A549 (cell line): ENCODE results near the gene TDP2. TPM values are rescaled to one million over a fixed set of nuclear protein-coding genes. Genes with fewer than 3 reads are reported as not detected.
"Not testable (repeated sequence)": the region's sequence is repeated elsewhere in the genome, so short reads cannot be mapped to it uniquely, and the experiment has no call there.

Source experiments
- ATAC-seq, 2 experiments: fragments of 200-7000 bp in 1 of 2; fragments of >200 bp in 1 of 2; cut with Nextera tagmentation in 1 of 2; cut with Tn5 transposase in 1 of 2; 3 replicates each; pipeline versions ENCODE4 v1.8.0 to v1.9.1; 2018 to 2020; ENCODE audit warnings: mild to moderate bottlenecking in 1 of 2, moderate library complexity in 1 of 2
- CTCF ChIA-PET: fragments of 300-600 bp; sonication (Branson Sonifier 250); formaldehyde crosslinking; extraction: SDS; loops from one replicate; lab custom pipeline; 2021; ENCODE audit warnings: antibody characterized with exemption, inconsistent platforms; lab: Yijun Ruan, JAX
- POLR2A ChIA-PET: fragments of 350-600 bp; formaldehyde crosslinking; extraction: SDS; loops from one replicate; lab custom pipeline; 2021; ENCODE audit warnings: antibody characterized with exemption, inconsistent platforms; lab: Yijun Ruan, JAX
- DNase-seq, 2 experiments: peaks; one replicate each; pipeline versions ENCODE4 v3.0.0 to v3.0.0-alpha.2; 2011 to 2016; ENCODE audit warnings: low read depth in 1 of 2, low spot score in 1 of 2
- FAIRE-seq: peaks from 2 replicates; lab custom pipeline; 2011; peaks lifted over from hg19 to GRCh38; lab: Jason Lieb, UNC
- H3K27ac ChIP-seq, 2 experiments: fragments of >200 bp; sonication (Bioruptor Twin); formaldehyde crosslinking; 3 replicates each; pipeline ENCODE4 v1.5.1; 2016 to 2017
- H3K4me1 ChIP-seq: fragments of >200 bp; sonication (Bioruptor Twin); formaldehyde crosslinking; 3 replicates; pipeline ENCODE4 v1.6.1; 2016
- H3K4me2 ChIP-seq: fragments of >200 bp; sonication (Bioruptor Twin); formaldehyde crosslinking; 3 replicates; pipeline ENCODE4 v1.6.1; 2016
- H3K4me3 ChIP-seq: fragments of >200 bp; sonication (Bioruptor Twin); formaldehyde crosslinking; 3 replicates; pipeline ENCODE4 v1.5.1; 2016
- H3K9me3 ChIP-seq: fragments of >200 bp; sonication (Bioruptor Twin); formaldehyde crosslinking; 3 replicates; pipeline ENCODE4 v1.6.1; 2016
- CEBPB ChIP-seq, 2 experiments: fragments of >200 bp in 1 of 2; sonication (Bioruptor Twin) in 1 of 2; formaldehyde crosslinking in 1 of 2; IDR thresholded peaks; 2 replicates each; pipeline ENCODE4 v1.6.1; 2012 to 2016
- CHD2 ChIP-seq: fragments of 150-350 bp; IDR thresholded peaks from 2 replicates; pipeline ENCODE4 v1.6.1; 2014; ENCODE audit warnings: low read length; ENCODE audit not compliant: partially characterized antibody
- CHD4 ChIP-seq: fragments of 200-600 bp; sonication (generic); IDR thresholded peaks from 2 replicates; pipeline ENCODE4 v1.6.1; 2016; ENCODE audit warnings: antibody characterized with exemption, mild to moderate bottlenecking, borderline replicate concordance
- EP300 ChIP-seq, 2 experiments: fragments of >200 bp; sonication (Bioruptor Twin); formaldehyde crosslinking; IDR thresholded peaks; 2 replicates in 1 of 2; 3 replicates in 1 of 2; pipeline ENCODE4 v1.6.1; 2016 to 2017
- FOSL2 ChIP-seq, 2 experiments: fragments of 450-650 bp in 1 of 2; fragments of >200 bp in 1 of 2; sonication (Bioruptor Twin) in 1 of 2; formaldehyde crosslinking; IDR thresholded peaks; 2 replicates each; pipeline versions ENCODE4 v1.5.0 to v1.6.1; 2016 to 2020; ENCODE audit warnings: mild to moderate bottlenecking in 1 of 2, moderate library complexity in 1 of 2
- FOXS1 ChIP-seq: fragments of 250-450 bp; sonication (Bioruptor Pico); IDR thresholded peaks from 2 replicates; pipeline ENCODE4 v1.5.0; 2020; ENCODE audit warnings: mild to moderate bottlenecking, moderate library complexity
- HEYL ChIP-seq: fragments of 250-450 bp; sonication (Bioruptor Pico); IDR thresholded peaks from 2 replicates; pipeline ENCODE4 v1.8.0; 2021; ENCODE audit warnings: mild to moderate bottlenecking, moderate library complexity
- HMGXB4 ChIP-seq: fragments of 250-450 bp; sonication (Bioruptor Pico); IDR thresholded peaks from 2 replicates; pipeline ENCODE4 v1.5.0; 2021; ENCODE audit warnings: mild to moderate bottlenecking, moderate library complexity, borderline replicate concordance
- JUNB ChIP-seq: fragments of >200 bp; sonication (Bioruptor Twin); formaldehyde crosslinking; IDR thresholded peaks from 2 replicates; pipeline ENCODE4 v1.6.1; 2016
- MAFK ChIP-seq: fragments of 450-650 bp; IDR thresholded peaks from 2 replicates; pipeline ENCODE4 v1.6.1; 2014; ENCODE audit not compliant: partially characterized antibody
- PHF8 ChIP-seq: fragments of 200-600 bp; sonication (generic); IDR thresholded peaks from 2 replicates; pipeline ENCODE4 v1.6.1; 2016; ENCODE audit warnings: low read depth, mild to moderate bottlenecking, antibody characterized with exemption, moderate library complexity, borderline replicate concordance
- POLR2A ChIP-seq: IDR thresholded peaks from 2 replicates; pipeline ENCODE4 v1.6.1; 2012; ENCODE audit warnings: mild to moderate bottlenecking, low read length
- RCOR1 ChIP-seq: fragments of 150-350 bp; IDR thresholded peaks from 2 replicates; pipeline ENCODE4 v1.6.1; 2014; ENCODE audit warnings: antibody characterized with exemption, low read length, low read depth
- SMC3 ChIP-seq: fragments of >200 bp; sonication (Bioruptor Twin); formaldehyde crosslinking; IDR thresholded peaks from 3 replicates; pipeline ENCODE4 v1.6.1; 2018; ENCODE audit warnings: inconsistent platforms
- TP53 ChIP-seq: fragments of 250-450 bp; sonication (Bioruptor Pico); IDR thresholded peaks from 2 replicates; pipeline ENCODE4 v1.5.0; 2021; ENCODE audit warnings: mild to moderate bottlenecking, moderate library complexity
- ZFP36 ChIP-seq: fragments of 450-650 bp; IDR thresholded peaks from 2 replicates; pipeline ENCODE4 v1.6.1; 2014; ENCODE audit warnings: borderline replicate concordance; ENCODE audit not compliant: partially characterized antibody
- ZNF302 ChIP-seq: fragments of 250-450 bp; sonication (Bioruptor Pico); IDR thresholded peaks from 2 replicates; pipeline ENCODE4 v1.9.0; 2021; ENCODE audit warnings: inconsistent platforms, mild to moderate bottlenecking, moderate library complexity
- WGBS: methylation state at CpG from one replicate; pipeline ENCODE4 v1.1.6; 2017; ENCODE audit errors: missing lambda C conversion rate; 5-methylcytosine and 5-hydroxymethylcytosine counted together
- polyA plus RNA-seq, 4 experiments: library from polyadenylated mRNA; depleted of rRNA in 3 of 4; stranded (reverse); fragments of >200 nt; fragmentation: RNase III in 1 of 4; extraction: RNeasy Plus Mini Kit Qiagen cat#74134 plus additional on column Dnase treatment in 1 of 4; gene quantifications; 2 replicates in 3 of 4; 3 replicates in 1 of 4; pipeline ENCODE4 v1.2.3, GENCODE V29; 2011 to 2017
- TF ChIP-seq, protein P1 (sequence below): IDR thresholded peaks from 2 replicates; pipeline ENCODE4 v1.6.1; 2012; ENCODE audit warnings: low read depth, borderline replicate concordance
- TF ChIP-seq, protein P2 (sequence below): fragments of >200 bp; sonication (Bioruptor Twin); formaldehyde crosslinking; IDR thresholded peaks from 2 replicates; pipeline ENCODE4 v1.6.1; 2016

The TDP2 gene
- polyA plus RNA-seq, 2 of the 4 experiments (the other 2 are of a cell fraction), result 52.6 to 91.7 TPM

- TF ChIP-seq, protein P1, sequence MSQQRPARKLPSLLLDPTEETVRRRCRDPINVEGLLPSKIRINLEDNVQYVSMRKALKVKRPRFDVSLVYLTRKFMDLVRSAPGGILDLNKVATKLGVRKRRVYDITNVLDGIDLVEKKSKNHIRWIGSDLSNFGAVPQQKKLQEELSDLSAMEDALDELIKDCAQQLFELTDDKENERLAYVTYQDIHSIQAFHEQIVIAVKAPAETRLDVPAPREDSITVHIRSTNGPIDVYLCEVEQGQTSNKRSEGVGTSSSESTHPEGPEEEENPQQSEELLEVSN, result no peak
- TF ChIP-seq HEYL (CRISPR knock-in tag) (no peak), HMGXB4 (no peak), FOXS1 (CRISPR knock-in tag) (no peak), CHD2 (no peak), FOSL2 (IDR thresholded peaks at IDR 0.05) (no peak), FOSL2 (CRISPR knock-in tag; IDR thresholded peaks at IDR 0.05) (no peak), CEBPB (IDR thresholded peaks at IDR 0.05) (no peak), MAFK (no peak), TP53 (CRISPR knock-in tag) (no peak), ZFP36 (no peak)
- TF ChIP-seq, protein P2, sequence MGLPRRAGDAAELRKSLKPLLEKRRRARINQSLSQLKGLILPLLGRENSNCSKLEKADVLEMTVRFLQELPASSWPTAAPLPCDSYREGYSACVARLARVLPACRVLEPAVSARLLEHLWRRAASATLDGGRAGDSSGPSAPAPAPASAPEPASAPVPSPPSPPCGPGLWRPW, result no peak
- TF ChIP-seq, all 56 proteins: peak for 0
These were observed 24.6 kb downstream of the TDP2 start (continued) for GRCh38 chr6:24642061-24642460.

DNA sequence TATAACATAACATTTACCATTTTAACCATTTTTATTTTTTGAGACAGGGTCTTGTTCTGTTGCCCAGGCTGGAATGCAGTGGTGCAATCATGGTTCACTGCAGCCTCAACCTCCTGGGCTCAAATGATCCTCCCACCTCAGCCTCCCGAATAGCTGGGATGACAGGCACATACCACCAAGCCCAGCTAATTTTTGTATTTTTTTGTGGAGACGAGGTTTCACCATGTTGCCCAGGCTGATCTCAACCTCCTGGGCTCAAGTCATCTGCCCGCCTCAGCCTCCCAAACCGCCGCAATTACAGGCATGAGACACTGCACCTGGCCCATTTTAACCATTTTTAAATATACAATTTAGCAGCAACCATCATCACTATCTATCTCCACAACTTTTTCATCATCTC is 26.1 kb downstream of the TDP2 start:
- H3K27ac ChIP-seq, POLR2A ChIA-PET, CTCF ChIA-PET, DNase-seq, FAIRE-seq, H3K4me3 ChIP-seq, H3K9me3 ChIP-seq, ATAC-seq, H3K4me2 ChIP-seq: not testable (repeated sequence)
- WGBS, result 92% methylated on average over 5 of the region's 5 CpGs
- peaks cover 17% of the 10 kb centered on the region; the same call in 2 of the 3 replicates for H3K4me1 ChIP-seq

- H3K4me3 ChIP-seq, result no peak overlapping the region
- no peak for TF ChIP-seq SMC3
- TF ChIP-seq PHF8, result no peak
- TF ChIP-seq MAFK, result no peak
- TF ChIP-seq ZNF302 (CRISPR knock-in tag), result no peak
- TF ChIP-seq EP300 (IDR thresholded peaks at IDR 0.05), result no peak
- TF ChIP-seq POLR2A, result no peak
- no peak for TF ChIP-seq CHD4
- TF ChIP-seq RCOR1, result no peak
- H3K9me3 ChIP-seq, result peaks cover 4% of the 10 kb centered on the region; the same call in 2 of the 3 replicates
- FAIRE-seq, result no peak
- ATAC-seq, result no peak
- peaks cover 17% of the 10 kb centered on the region; the same call in 2 of the 3 replicates for H3K4me1 ChIP-seq
- POLR2A ChIA-PET, result no interaction called here
- no peak overlapping the region for H3K4me2 ChIP-seq
- CTCF ChIA-PET, result no interaction called here
- WGBS, result 96% methylated on average over 1 of the region's 1 CpG
- DNase-seq, result no peak
- no peak overlapping the region for H3K27ac ChIP-seq
These were observed 26.5 kb downstream of the TDP2 start for GRCh38 chr6:24640166-24640565.

DNA sequence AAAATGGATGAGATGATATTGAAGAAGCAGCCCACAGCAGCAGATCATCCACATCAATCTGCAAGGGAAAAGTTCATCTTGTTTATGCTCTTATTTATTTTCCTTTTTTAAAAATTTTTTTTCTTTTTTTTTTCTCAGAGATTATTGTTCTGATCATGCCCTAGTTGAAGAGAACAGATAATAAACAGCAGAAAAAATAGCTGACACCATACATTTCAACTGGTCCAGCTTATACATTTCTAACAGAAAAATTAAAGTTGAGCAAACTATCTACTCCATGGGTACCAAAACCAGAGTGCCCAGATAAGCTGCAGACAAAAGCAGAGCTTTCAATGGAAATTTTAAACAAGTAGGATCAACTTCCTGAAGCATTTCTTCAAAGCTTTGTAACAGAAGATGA is 30.0 kb downstream of the TDP2 start:
- no peak for DNase-seq
- Histone ChIP-seq H3K4me1 (no peaks in the 10 kb centered on the region), H3K27ac (no peak overlapping the region), H3K4me2 (no peak overlapping the region), H3K9me3 (peaks cover 5% of the 10 kb centered on the region; the same call in 2 of the 3 replicates), H3K4me3 (no peak overlapping the region)
- POLR2A ChIA-PET, result no interaction called here
- TF ChIP-seq JUNB (no peak), MAFK (peak; percentile 10)
- FAIRE-seq, result no peak
- CTCF ChIA-PET, result interaction anchor here (1.5 to 1.8 kb wide), 2 partner anchors 14 to 56 kb away, joined by 4 read pairs; no protein-coding TSS in a partner anchor
- no peak for ATAC-seq
